OCI-LY1 (cell line): ENCODE results near the gene PABPC1L.

Experiments used
- H2AFZ ChIP-seq: fragments of 200-600 bp; sonication (generic), shearing (Covaris generic); 2 replicates; pipeline ENCODE4 v1.6.0; 2014; ENCODE audit warnings: antibody characterized with exemption, mild to moderate bottlenecking, low read length
- H3F3A ChIP-seq: fragments of 200-600 bp; sonication (generic), shearing (Covaris generic); 2 replicates; pipeline ENCODE4 v1.6.0; 2014; ENCODE audit warnings: mild to moderate bottlenecking, antibody characterized with exemption, low read length, moderate library complexity; ENCODE audit not compliant: insufficient read depth
- H3K27ac ChIP-seq: fragments of 200-600 bp; sonication (generic); 2 replicates; pipeline ENCODE4 v1.5.1; 2014; ENCODE audit warnings: low read length, mixed run types, mild to moderate bottlenecking, low read depth; ENCODE audit not compliant: poor library complexity, severe bottlenecking
- H3K27me3 ChIP-seq: fragments of 200-600 bp; sonication (generic); 2 replicates; pipeline ENCODE4 v1.6.0; 2014; ENCODE audit warnings: antibody characterized with exemption, mild to moderate bottlenecking, low read length, moderate library complexity; ENCODE audit not compliant: insufficient read depth
- H3K36me3 ChIP-seq: fragments of 200-600 bp; sonication (generic); 2 replicates; pipeline ENCODE4 v1.6.1; 2014; ENCODE audit warnings: mild to moderate bottlenecking, antibody characterized with exemption, low read length, moderate library complexity, mixed read lengths; ENCODE audit not compliant: insufficient read depth
- H3K4me1 ChIP-seq: fragments of 200-600 bp; sonication (generic); 2 replicates; pipeline ENCODE4 v1.5.1; 2014; ENCODE audit warnings: mild to moderate bottlenecking, low read length, moderate library complexity; ENCODE audit not compliant: insufficient read depth, severe bottlenecking
- H3K4me2 ChIP-seq: fragments of 200-600 bp; sonication (generic), shearing (Covaris generic); 2 replicates; pipeline ENCODE4 v1.6.1; 2014; ENCODE audit warnings: low read length
- H3K4me3 ChIP-seq: fragments of 200-600 bp; sonication (generic); 2 replicates; pipeline ENCODE4 v1.5.1; 2014; ENCODE audit warnings: low read length, low read depth, mild to moderate bottlenecking, mixed read lengths; ENCODE audit not compliant: poor library complexity, severe bottlenecking
- H3K79me2 ChIP-seq: fragments of 200-600 bp; shearing (Covaris generic); 2 replicates; pipeline ENCODE4 v1.6.1; 2016; ENCODE audit warnings: mixed run types, low read length, mixed read lengths; ENCODE audit not compliant: insufficient read depth
- H3K9ac ChIP-seq: fragments of 200-600 bp; sonication (generic), shearing (Covaris generic); 2 replicates; pipeline ENCODE4 v1.6.1; 2014; ENCODE audit warnings: mild to moderate bottlenecking, low read length, mixed read lengths
- H3K9me2 ChIP-seq: fragments of 200-600 bp; sonication (generic), shearing (Covaris generic); 2 replicates; pipeline ENCODE4 v1.6.1; 2014; ENCODE audit warnings: low read depth, mild to moderate bottlenecking, low read length, mixed read lengths
- H3K9me3 ChIP-seq: fragments of 200-600 bp; shearing (Covaris generic); 2 replicates; pipeline ENCODE4 v1.6.1; 2014; ENCODE audit warnings: low read length, mixed read lengths
- H4K20me1 ChIP-seq: fragments of 200-600 bp; sonication (generic), shearing (Covaris generic); 2 replicates; pipeline ENCODE4 v1.6.0; 2016; ENCODE audit warnings: mild to moderate bottlenecking, low read length; ENCODE audit not compliant: insufficient read depth
- EZH2 ChIP-seq: fragments of 200-600 bp; sonication (generic), shearing (Covaris generic); IDR thresholded peaks from 2 replicates; pipeline ENCODE4 v1.8.0; 2017; ENCODE audit warnings: borderline replicate concordance, mixed run types, mild to moderate bottlenecking, antibody characterized with exemption, low read length, moderate library complexity, mixed read lengths
- TF ChIP-seq, protein P1 (sequence below): fragments of 200-600 bp; sonication (generic), shearing (Covaris generic); IDR thresholded peaks from 2 replicates; pipeline ENCODE4 v1.5.1; 2017; ENCODE audit warnings: mild to moderate bottlenecking, antibody characterized with exemption, low read length, moderate library complexity, mixed read lengths

PABPC1L gene

DNA sequence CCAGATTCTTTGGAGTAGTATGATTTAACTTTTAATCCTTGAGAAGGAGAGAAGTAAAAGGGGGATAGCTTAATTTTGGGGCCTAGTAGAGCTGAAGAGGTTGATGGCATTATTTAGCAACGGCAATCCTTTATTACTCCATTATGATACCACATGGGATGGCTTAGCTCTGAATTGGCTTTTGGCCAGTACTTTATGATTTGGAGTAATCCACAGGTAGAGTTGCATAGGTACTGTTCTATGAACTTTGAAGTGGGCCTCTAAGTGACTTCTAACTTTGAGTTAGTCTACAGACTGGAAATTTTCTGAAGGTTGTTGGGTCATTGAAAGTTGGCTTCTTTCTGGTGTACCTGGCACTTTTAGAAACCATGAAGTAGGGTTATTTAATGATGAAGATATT, 12.7 kb upstream of the PABPC1L start:
- peaks cover 13% of the 10 kb centered on the region for H3K4me1 ChIP-seq
- H4K20me1 ChIP-seq: peaks cover 10% of the 10 kb centered on the region; the same call in 1 of the 2 replicates
- TF ChIP-seq, protein P1, sequence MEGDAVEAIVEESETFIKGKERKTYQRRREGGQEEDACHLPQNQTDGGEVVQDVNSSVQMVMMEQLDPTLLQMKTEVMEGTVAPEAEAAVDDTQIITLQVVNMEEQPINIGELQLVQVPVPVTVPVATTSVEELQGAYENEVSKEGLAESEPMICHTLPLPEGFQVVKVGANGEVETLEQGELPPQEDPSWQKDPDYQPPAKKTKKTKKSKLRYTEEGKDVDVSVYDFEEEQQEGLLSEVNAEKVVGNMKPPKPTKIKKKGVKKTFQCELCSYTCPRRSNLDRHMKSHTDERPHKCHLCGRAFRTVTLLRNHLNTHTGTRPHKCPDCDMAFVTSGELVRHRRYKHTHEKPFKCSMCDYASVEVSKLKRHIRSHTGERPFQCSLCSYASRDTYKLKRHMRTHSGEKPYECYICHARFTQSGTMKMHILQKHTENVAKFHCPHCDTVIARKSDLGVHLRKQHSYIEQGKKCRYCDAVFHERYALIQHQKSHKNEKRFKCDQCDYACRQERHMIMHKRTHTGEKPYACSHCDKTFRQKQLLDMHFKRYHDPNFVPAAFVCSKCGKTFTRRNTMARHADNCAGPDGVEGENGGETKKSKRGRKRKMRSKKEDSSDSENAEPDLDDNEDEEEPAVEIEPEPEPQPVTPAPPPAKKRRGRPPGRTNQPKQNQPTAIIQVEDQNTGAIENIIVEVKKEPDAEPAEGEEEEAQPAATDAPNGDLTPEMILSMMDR: no peak
- TF ChIP-seq EZH2: no peak

DNA sequence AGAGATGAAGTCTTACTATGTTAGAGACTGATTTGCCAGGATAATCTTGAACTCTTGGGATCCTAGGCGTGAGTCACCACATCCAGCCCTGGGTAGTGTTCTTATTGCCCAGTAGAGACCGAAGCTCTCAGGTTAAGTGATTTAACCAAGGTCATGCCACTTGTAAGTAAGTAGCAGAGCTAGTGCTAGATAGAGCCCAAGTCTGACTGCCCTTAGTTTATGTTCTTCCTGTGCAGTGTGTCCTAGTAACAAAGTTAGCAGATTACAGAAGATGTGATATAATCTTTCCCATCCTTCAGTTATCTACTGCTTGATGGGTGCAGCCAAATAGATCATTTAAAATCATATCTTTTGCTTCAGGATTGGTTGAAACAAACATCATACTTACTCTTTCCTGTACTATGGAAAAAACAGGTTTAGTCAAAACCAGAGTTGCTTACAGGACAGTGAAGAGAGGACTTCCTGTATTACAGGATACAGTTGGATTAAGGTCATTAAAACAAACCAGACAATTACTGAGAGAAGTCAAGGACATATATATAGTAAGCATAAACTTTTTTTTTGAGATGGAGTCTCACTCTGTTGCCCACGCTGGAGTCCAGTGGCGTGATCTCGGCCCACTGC, 9.5 kb upstream of the PABPC1L start:
- H3F3A ChIP-seq: no peaks in the 10 kb centered on the region

More for the DNA sequence above, 12.7 kb upstream of the PABPC1L start:
- Histone ChIP-seq H3K4me3 (no peak overlapping the region), H3K27me3 (no peaks in the 10 kb centered on the region), H3K9ac (no peak overlapping the region), H3K9me2 (no peaks in the 10 kb centered on the region), H3F3A (no peaks in the 10 kb centered on the region), H3K79me2 (peaks cover 90% of the 10 kb centered on the region), H3K4me2 (no peak overlapping the region), H3K36me3 (peaks cover 67% of the 10 kb centered on the region), H2AFZ (no peak overlapping the region), H3K27ac (no peak overlapping the region), H3K9me3 (no peaks in the 10 kb centered on the region)

DNA sequence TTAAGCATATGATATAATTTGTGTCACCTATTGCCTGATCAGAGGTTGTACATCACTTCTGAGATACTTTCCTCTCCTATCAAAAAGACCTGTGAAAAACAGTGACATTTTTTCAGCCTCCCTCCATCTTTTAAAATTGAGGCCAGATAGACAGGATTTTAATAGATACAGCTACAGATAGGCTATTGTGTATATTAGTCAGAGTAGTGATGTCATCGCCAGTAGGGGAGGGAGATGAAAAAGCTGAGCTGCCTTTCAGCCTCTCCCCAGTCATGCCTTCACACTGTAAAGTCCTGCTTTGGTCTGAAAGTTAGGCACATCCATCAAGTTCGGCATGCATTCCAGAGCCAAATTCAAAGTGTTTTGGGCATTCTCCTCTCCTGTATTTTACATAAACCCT, 7.9 kb upstream of the PABPC1L start:
- Histone ChIP-seq H3K9me2 (no peaks in the 10 kb centered on the region), H2AFZ (no peak overlapping the region), H3K4me1 (peaks cover 4% of the 10 kb centered on the region), H3K27ac (no peak overlapping the region), H3F3A (no peaks in the 10 kb centered on the region), H4K20me1 (0 out of 2 replicates have a peak, but pooled peaks cover 3% of the 10 kb centered on the region), H3K79me2 (peaks cover 41% of the 10 kb centered on the region), H3K36me3 (peaks cover 86% of the 10 kb centered on the region), H3K4me3 (no peak overlapping the region), H3K9ac (no peak overlapping the region), H3K27me3 (no peaks in the 10 kb centered on the region), H3K4me2 (no peak overlapping the region), H3K9me3 (no peaks in the 10 kb centered on the region)
- no peak for TF ChIP-seq EZH2
- TF ChIP-seq, protein P1: no peak

More for the DNA sequence above, 9.5 kb upstream of the PABPC1L start:
- no peak overlapping the region for H2AFZ ChIP-seq
- H3K9ac ChIP-seq: no peak overlapping the region
- TF ChIP-seq, protein P1: no peak
- TF ChIP-seq EZH2: no peak
- H3K27me3 ChIP-seq: no peaks in the 10 kb centered on the region
- H3K36me3 ChIP-seq: peaks cover 83% of the 10 kb centered on the region
- 0 out of 2 replicates have a peak, but pooled peaks cover 3% of the 10 kb centered on the region for H4K20me1 ChIP-seq
- H3K4me1 ChIP-seq: peaks cover 13% of the 10 kb centered on the region
- H3K4me3 ChIP-seq: no peak overlapping the region
- peaks cover 58% of the 10 kb centered on the region for H3K79me2 ChIP-seq
- no peak overlapping the region for H3K27ac ChIP-seq
- no peaks in the 10 kb centered on the region for H3K9me3 ChIP-seq
- no peak overlapping the region for H3K4me2 ChIP-seq
- no peaks in the 10 kb centered on the region for H3K9me2 ChIP-seq
